ENCODE data around the gene TICAM1. TPM values are rescaled to one million over a fixed set of nuclear protein-coding genes. Genes with fewer than 3 reads are reported as not detected.
A peak's percentile ranks its signal among the peaks of the same experiment; 100 is the strongest.
"Not testable (repeated sequence)": the region's sequence is repeated elsewhere in the genome, so short reads cannot be mapped to it uniquely, and the experiment has no call there.

The TICAM1 gene
- total RNA-seq, 1 donor from 2014 or later, result 2.4 TPM

DNA sequence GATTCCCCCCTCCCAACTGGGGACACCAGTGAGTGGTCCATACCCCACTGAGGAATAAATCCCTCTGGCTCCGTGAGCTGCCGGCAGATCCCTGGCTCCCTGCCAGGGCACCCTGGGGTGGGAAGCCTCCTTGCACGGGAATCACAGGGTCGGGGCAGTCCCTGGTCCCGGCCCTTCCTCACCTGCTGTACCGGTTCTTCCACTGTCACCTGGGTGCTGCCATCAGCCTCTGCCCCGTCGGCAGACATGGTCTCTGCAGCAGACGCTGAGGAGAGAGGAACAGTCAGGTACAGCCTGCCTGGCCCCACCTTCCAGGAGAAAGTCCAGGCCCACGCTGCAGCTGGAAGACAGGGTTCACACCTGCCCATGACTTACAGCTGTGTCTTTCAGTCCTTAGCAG is 29.6 kb upstream of the TICAM1 start:
- TF ChIP-seq, protein P1, sequence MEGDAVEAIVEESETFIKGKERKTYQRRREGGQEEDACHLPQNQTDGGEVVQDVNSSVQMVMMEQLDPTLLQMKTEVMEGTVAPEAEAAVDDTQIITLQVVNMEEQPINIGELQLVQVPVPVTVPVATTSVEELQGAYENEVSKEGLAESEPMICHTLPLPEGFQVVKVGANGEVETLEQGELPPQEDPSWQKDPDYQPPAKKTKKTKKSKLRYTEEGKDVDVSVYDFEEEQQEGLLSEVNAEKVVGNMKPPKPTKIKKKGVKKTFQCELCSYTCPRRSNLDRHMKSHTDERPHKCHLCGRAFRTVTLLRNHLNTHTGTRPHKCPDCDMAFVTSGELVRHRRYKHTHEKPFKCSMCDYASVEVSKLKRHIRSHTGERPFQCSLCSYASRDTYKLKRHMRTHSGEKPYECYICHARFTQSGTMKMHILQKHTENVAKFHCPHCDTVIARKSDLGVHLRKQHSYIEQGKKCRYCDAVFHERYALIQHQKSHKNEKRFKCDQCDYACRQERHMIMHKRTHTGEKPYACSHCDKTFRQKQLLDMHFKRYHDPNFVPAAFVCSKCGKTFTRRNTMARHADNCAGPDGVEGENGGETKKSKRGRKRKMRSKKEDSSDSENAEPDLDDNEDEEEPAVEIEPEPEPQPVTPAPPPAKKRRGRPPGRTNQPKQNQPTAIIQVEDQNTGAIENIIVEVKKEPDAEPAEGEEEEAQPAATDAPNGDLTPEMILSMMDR (IDR thresholded peaks at IDR 0.05; ENCODE audit: insufficient read depth, low read length, severe bottlenecking), result no peak
- Histone ChIP-seq H3K27me3 (ENCODE audit: control insufficient read depth, insufficient read depth, low read length) (no peaks in the 10 kb centered on the region), H3K4me3 (ENCODE audit: low read depth, low read length) (no peak overlapping the region), H3K36me3 (ENCODE audit: control insufficient read depth, insufficient read depth, low read length) (peaks cover 15% of the 10 kb centered on the region)
- FAIRE-seq (no peak), DNase-seq (ENCODE audit: low read depth) (no peak)

DNA sequence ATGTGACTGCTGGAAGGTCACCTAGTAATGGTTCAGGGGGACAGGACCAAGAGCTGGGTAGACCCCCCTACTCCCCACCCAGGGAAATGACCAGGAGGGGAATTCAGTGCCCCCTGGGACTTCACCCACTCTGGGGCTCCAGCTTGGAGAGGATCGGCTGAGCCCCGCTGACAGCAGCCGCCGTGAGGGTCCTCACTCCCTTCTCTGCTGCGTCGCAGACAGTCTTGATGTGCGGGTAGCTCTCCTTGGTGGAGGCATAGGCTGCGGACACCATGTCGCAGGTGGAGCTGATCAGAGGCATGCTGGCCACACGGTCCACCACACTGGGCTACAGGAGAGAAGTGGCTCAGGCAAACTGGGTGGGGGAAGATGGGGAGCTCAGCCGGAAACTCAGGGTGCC is 28.2 kb upstream of the TICAM1 start:
- TF ChIP-seq, protein P1 (IDR thresholded peaks at IDR 0.05; ENCODE audit: insufficient read depth, low read length, severe bottlenecking), result no peak
- peaks cover 17% of the 10 kb centered on the region for H3K36me3 ChIP-seq (ENCODE audit: control insufficient read depth, insufficient read depth, low read length)
- DNase-seq (ENCODE audit: low read depth), result no peak
- H3K27me3 ChIP-seq (ENCODE audit: control insufficient read depth, insufficient read depth, low read length), result no peaks in the 10 kb centered on the region
- FAIRE-seq, result no peak
- H3K4me3 ChIP-seq (ENCODE audit: low read depth, low read length), result no peak overlapping the region

GRCh38 chr19:4856468-4856867 is 25.0 kb upstream of the TICAM1 start:
- DNase-seq (ENCODE audit: low read depth); FAIRE-seq; H3K27me3 ChIP-seq (ENCODE audit: control insufficient read depth, insufficient read depth, low read length); H3K4me3 ChIP-seq (ENCODE audit: low read depth, low read length): not testable (repeated sequence)
- H3K36me3 ChIP-seq (ENCODE audit: control insufficient read depth, insufficient read depth, low read length), result peaks cover 21% of the 10 kb centered on the region

DNA sequence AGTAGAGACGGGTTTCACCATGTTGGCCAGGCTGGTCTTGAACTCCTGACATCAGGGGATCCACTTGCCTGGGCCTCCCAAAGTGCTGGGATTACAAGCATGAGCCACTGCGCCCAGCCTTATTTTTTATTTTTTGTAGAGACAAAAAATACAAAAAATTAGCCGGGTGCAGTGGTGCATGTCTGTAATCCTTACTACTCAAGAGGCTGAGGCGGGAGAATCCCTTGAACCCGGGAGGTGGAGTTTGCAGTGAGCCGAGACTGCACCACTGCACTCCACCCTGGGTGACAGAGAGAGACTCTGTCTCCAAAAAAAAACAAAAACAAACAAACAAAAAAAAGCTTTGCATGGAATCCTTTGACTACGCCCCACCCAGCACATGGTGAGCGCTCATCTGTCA is 22.0 kb upstream of the TICAM1 start:
- not testable (repeated sequence) for H3K4me3 ChIP-seq (ENCODE audit: low read depth, low read length); FAIRE-seq; H3K27me3 ChIP-seq (ENCODE audit: control insufficient read depth, insufficient read depth, low read length); DNase-seq (ENCODE audit: low read depth)
- H3K36me3 ChIP-seq (ENCODE audit: control insufficient read depth, insufficient read depth, low read length), result peaks cover 14% of the 10 kb centered on the region

GRCh38 chr19:4852484-4852883 is 21.0 kb upstream of the TICAM1 start:
- Histone ChIP-seq H3K36me3 (ENCODE audit: control insufficient read depth, insufficient read depth, low read length) (peaks cover 18% of the 10 kb centered on the region), H3K27me3 (ENCODE audit: control insufficient read depth, insufficient read depth, low read length) (no peaks in the 10 kb centered on the region), H3K4me3 (ENCODE audit: low read depth, low read length) (no peak overlapping the region)
- TF ChIP-seq, protein P1 (IDR thresholded peaks at IDR 0.05; ENCODE audit: insufficient read depth, low read length, severe bottlenecking), result no peak
- no peak for DNase-seq (ENCODE audit: low read depth)
- no peak for FAIRE-seq

GRCh38 chr19:4851551-4852290 is 20.2 kb upstream of the TICAM1 start:
- DNase-seq (ENCODE audit: low read depth), result no peak

More at GRCh38 chr19:4851551-4852290, 20.2 kb upstream of the TICAM1 start:
- Histone ChIP-seq H3K27me3 (ENCODE audit: control insufficient read depth, insufficient read depth, low read length) (no peaks in the 10 kb centered on the region), H3K4me3 (ENCODE audit: low read depth, low read length) (no peak overlapping the region), H3K36me3 (ENCODE audit: control insufficient read depth, insufficient read depth, low read length) (peaks cover 21% of the 10 kb centered on the region)
- TF ChIP-seq, protein P1 (IDR thresholded peaks at IDR 0.05; ENCODE audit: insufficient read depth, low read length, severe bottlenecking), result peak; percentile 88
- FAIRE-seq, result no peak

Data from bronchial epithelial cell (primary cell).